HepG2 (cell line): Measurements from ENCODE around the gene FBXO7. TPM values are rescaled to one million over a fixed set of nuclear protein-coding genes. Genes with fewer than 3 reads are reported as not detected.

ENCODE experiments used
- ARID3A ChIP-seq: IDR thresholded peaks from 2 replicates; pipeline ENCODE4 v1.6.1; 2012; ENCODE audit warnings: low read depth, low read length, improper control_type of control experiment
- ATF5 ChIP-seq: sonication (generic); formaldehyde crosslinking; IDR thresholded peaks from 2 replicates; pipeline ENCODE4 v1.4.0; 2020; ENCODE audit warnings: mild to moderate bottlenecking, low read depth, missing genetic modification reagents
- HOXD1 ChIP-seq: sonication (generic); formaldehyde crosslinking; IDR thresholded peaks from 2 replicates; pipeline ENCODE4 v1.5.0; 2020; ENCODE audit warnings: missing genetic modification reagents
- JUNB ChIP-seq: sonication (generic); formaldehyde crosslinking; IDR thresholded peaks from 2 replicates; pipeline ENCODE4 v1.8.0; 2022; ENCODE audit warnings: missing genetic modification reagents, mild to moderate bottlenecking, borderline replicate concordance
- JUND ChIP-seq: sonication (generic); formaldehyde crosslinking; IDR thresholded peaks from 2 replicates; pipeline ENCODE4 v1.8.0; 2022; ENCODE audit warnings: mild to moderate bottlenecking, missing genetic modification reagents
- MATR3 ChIP-seq: sonication (generic); formaldehyde crosslinking; IDR thresholded peaks from 2 replicates; pipeline ENCODE4 v1.4.0; 2020; ENCODE audit warnings: missing genetic modification reagents
- NFKBIZ ChIP-seq: IDR thresholded peaks from 2 replicates; pipeline ENCODE4 v1.6.1; 2018; ENCODE audit warnings: missing genetic modification reagents, missing compliant biosample characterization
- PHF21A ChIP-seq: sonication (generic); formaldehyde crosslinking; IDR thresholded peaks from 2 replicates; pipeline ENCODE4 v1.5.0; 2020; ENCODE audit warnings: mild to moderate bottlenecking, missing genetic modification reagents
- RARA ChIP-seq: IDR thresholded peaks from 2 replicates; pipeline ENCODE4 v1.6.1; 2016; ENCODE audit warnings: missing genetic modification reagents, missing compliant biosample characterization
- SP5 ChIP-seq: IDR thresholded peaks from 2 replicates; pipeline ENCODE4 v1.6.1; 2016; ENCODE audit warnings: low read depth, borderline replicate concordance
- TBX3 ChIP-seq: fragments of 450-650 bp; IDR thresholded peaks from 2 replicates; pipeline ENCODE4 v1.6.1; 2017; ENCODE audit warnings: antibody characterized with exemption, mild to moderate bottlenecking, inconsistent platforms, borderline replicate concordance
- TEAD3 ChIP-seq: optimal IDR thresholded peaks from 2 replicates; pipeline ENCODE3; 2016; ENCODE audit warnings: borderline replicate concordance
- TSC22D2 ChIP-seq: sonication (generic); formaldehyde crosslinking; IDR thresholded peaks from 2 replicates; pipeline ENCODE4 v1.5.1; 2020; ENCODE audit warnings: missing genetic modification reagents, mild to moderate bottlenecking, borderline replicate concordance
- ZBTB1 ChIP-seq: sonication (generic); formaldehyde crosslinking; IDR thresholded peaks from 2 replicates; pipeline ENCODE4 v1.4.0; 2020; ENCODE audit warnings: missing genetic modification reagents, borderline replicate concordance
- ZFP82 ChIP-seq: sonication (generic); formaldehyde crosslinking; IDR thresholded peaks from 2 replicates; pipeline ENCODE4 v1.5.1; 2020; ENCODE audit warnings: mild to moderate bottlenecking, missing genetic modification reagents, borderline replicate concordance
- ZNF451 ChIP-seq: sonication (generic); formaldehyde crosslinking; IDR thresholded peaks from 2 replicates; pipeline ENCODE4 v1.5.0; 2020; ENCODE audit warnings: mild to moderate bottlenecking, missing genetic modification reagents
- ZNF615 ChIP-seq: sonication (generic); formaldehyde crosslinking; IDR thresholded peaks from 2 replicates; pipeline ENCODE4 v1.5.0; 2020; ENCODE audit warnings: mild to moderate bottlenecking, missing genetic modification reagents, borderline replicate concordance
- ZNF777 ChIP-seq: sonication (generic); formaldehyde crosslinking; IDR thresholded peaks from 2 replicates; pipeline ENCODE4 v1.4.0; 2020; ENCODE audit warnings: missing genetic modification reagents
- ZNF841 ChIP-seq: sonication (generic); formaldehyde crosslinking; IDR thresholded peaks from 2 replicates; pipeline ENCODE4 v1.8.1; 2023; ENCODE audit warnings: missing genetic modification reagents, borderline replicate concordance
- ZNF878 ChIP-seq: sonication (generic); formaldehyde crosslinking; IDR thresholded peaks from 2 replicates; pipeline ENCODE4 v1.8.1; 2023; ENCODE audit warnings: mild to moderate bottlenecking, missing genetic modification reagents, moderate library complexity
- ZSCAN21 ChIP-seq: sonication (generic); formaldehyde crosslinking; IDR thresholded peaks from 2 replicates; pipeline ENCODE4 v1.8.0; 2022; ENCODE audit warnings: mild to moderate bottlenecking, missing genetic modification reagents, moderate library complexity, borderline replicate concordance
- ZSCAN29 ChIP-seq: sonication (generic); formaldehyde crosslinking; conservative IDR thresholded peaks from 2 replicates; pipeline ENCODE4 v1.4.0; 2020; ENCODE audit warnings: mild to moderate bottlenecking, missing genetic modification reagents
- polyA plus RNA-seq, 8 experiments: library from polyadenylated mRNA; depleted of rRNA in 3 of 8; stranded (reverse) in 7 of 8; unstranded in 1 of 8; fragments of >200 nt; fragmentation: Illumina TruSeq in 4 of 8; extraction: Trizol in 4 of 8; gene quantifications; 2 replicates each; pipeline versions ENCODE4 v1.2.1 to v1.2.3, GENCODE V29; 2011 to 2016; ENCODE audit warnings: low read depth in 4 of 8, missing spikeins in 1 of 8, mixed read lengths in 1 of 8; ENCODE audit not compliant: insufficient read depth in 1 of 8
- total RNA-seq, 5 experiments: library from RNA; depleted of rRNA; stranded (reverse); fragments of >200 nt; fragmentation: Illumina TruSeq; extraction: Trizol; gene quantifications; 2 replicates each; pipeline ENCODE4 v1.2.3, GENCODE V29; 2016; ENCODE audit warnings: low read depth in 1 of 5
- TF ChIP-seq, protein P1 (sequence below): IDR thresholded peaks from 2 replicates; pipeline ENCODE4 v1.6.1; 2016; ENCODE audit warnings: mild to moderate bottlenecking
- TF ChIP-seq, protein P2 (sequence below): sonication (generic); formaldehyde crosslinking; IDR thresholded peaks from 2 replicates; pipeline ENCODE4 v1.5.0; 2020; ENCODE audit warnings: missing genetic modification reagents

FBXO7 gene
- total and polyA plus RNA-seq, 2 of the 13 experiments (the other 11 are each of a cell fraction or from before 2014, with no cell fraction given), result 105 to 172 TPM

GRCh38 chr22:32545801-32546200 is 71.2 kb downstream of the FBXO7 start (continued):
- no peak for TF ChIP-seq ARID3A
- TF ChIP-seq, protein P1, sequence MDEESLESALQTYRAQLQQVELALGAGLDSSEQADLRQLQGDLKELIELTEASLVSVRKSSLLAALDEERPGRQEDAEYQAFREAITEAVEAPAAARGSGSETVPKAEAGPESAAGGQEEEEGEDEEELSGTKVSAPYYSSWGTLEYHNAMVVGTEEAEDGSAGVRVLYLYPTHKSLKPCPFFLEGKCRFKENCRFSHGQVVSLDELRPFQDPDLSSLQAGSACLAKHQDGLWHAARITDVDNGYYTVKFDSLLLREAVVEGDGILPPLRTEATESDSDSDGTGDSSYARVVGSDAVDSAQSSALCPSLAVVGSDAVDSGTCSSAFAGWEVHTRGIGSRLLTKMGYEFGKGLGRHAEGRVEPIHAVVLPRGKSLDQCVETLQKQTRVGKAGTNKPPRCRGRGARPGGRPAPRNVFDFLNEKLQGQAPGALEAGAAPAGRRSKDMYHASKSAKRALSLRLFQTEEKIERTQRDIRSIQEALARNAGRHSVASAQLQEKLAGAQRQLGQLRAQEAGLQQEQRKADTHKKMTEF (CRISPR knock-in tag), result 0 out of 2 replicates have a peak, but pooled peaks have one; percentile 52
- no peak for TF ChIP-seq ZNF878 (CRISPR knock-in tag)
- peak; percentile 32; the same call in 1 of the 2 replicates for TF ChIP-seq PHF21A (CRISPR knock-in tag)
- TF ChIP-seq JUNB (CRISPR knock-in tag), result peak; percentile 55; the same call in 1 of the 2 replicates
- TF ChIP-seq ATF5 (CRISPR knock-in tag), result no peak
- no peak for TF ChIP-seq ZNF615 (CRISPR knock-in tag)
- no peak for TF ChIP-seq ZSCAN29 (CRISPR knock-in tag)
- no peak for TF ChIP-seq ZNF841 (CRISPR knock-in tag)
- TF ChIP-seq ZBTB1, result no peak
- peak; percentile 39; the same call in 1 of the 2 replicates for TF ChIP-seq SP5 (CRISPR knock-in tag)
- no peak for TF ChIP-seq ZNF777 (CRISPR knock-in tag)
- TF ChIP-seq TSC22D2, result 0 out of 2 replicates have a peak, but pooled peaks have one; percentile 37
- no peak for TF ChIP-seq ZFP82
- no peak for TF ChIP-seq NFKBIZ (CRISPR knock-in tag)
- 0 out of 2 replicates have a peak, but pooled peaks have one; percentile 16 for TF ChIP-seq TBX3
- TF ChIP-seq, protein P2, sequence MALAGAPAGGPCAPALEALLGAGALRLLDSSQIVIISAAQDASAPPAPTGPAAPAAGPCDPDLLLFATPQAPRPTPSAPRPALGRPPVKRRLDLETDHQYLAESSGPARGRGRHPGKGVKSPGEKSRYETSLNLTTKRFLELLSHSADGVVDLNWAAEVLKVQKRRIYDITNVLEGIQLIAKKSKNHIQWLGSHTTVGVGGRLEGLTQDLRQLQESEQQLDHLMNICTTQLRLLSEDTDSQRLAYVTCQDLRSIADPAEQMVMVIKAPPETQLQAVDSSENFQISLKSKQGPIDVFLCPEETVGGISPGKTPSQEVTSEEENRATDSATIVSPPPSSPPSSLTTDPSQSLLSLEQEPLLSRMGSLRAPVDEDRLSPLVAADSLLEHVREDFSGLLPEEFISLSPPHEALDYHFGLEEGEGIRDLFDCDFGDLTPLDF (CRISPR knock-in tag), result no peak
- TF ChIP-seq ZSCAN21 (CRISPR knock-in tag), result no peak
- TF ChIP-seq MATR3 (CRISPR knock-in tag), result no peak
- TF ChIP-seq ZNF451, result no peak
- TF ChIP-seq TEAD3 (CRISPR knock-in tag), result peak; percentile 70
- TF ChIP-seq RARA (CRISPR knock-in tag), result peak; percentile 86
- TF ChIP-seq JUND (CRISPR knock-in tag), result peak; percentile 95
- TF ChIP-seq HOXD1, result no peak
